ENCODE measurements around the gene ZDHHC19. TPM values are rescaled to one million over a fixed set of nuclear protein-coding genes. Genes with fewer than 3 reads are reported as not detected.

The ZDHHC19 gene
- total RNA-seq, result not detected

- H3K4me1 ChIP-seq, result no peaks in the 10 kb centered on the region
- 72 to 79% methylated on average over 18 to 23 of the region's 23 CpGs for WGBS, 2 donors
- no peaks in the 10 kb centered on the region for H3K36me3 ChIP-seq
- TF ChIP-seq CTCF (IDR thresholded peaks at IDR 0.05) (no peak), POLR2A (IDR thresholded peaks at IDR 0.05) (no peak)
- H3K27me3 ChIP-seq, result no peaks in the 10 kb centered on the region
- H3K27ac ChIP-seq, result no peak within 1 kb of the TSS
- no peak within 1 kb of the TSS for H3K4me3 ChIP-seq (replicated peaks in 1 of 3)
- no peak for DNase-seq
- intact Hi-C loops (cut with DNase I), result no loop called here
- H3K9me3 ChIP-seq, result no peaks in the 10 kb centered on the region
These were observed at the start of gene ZDHHC19 for GRCh38 chr3:196210673-196211556. Gene ZDHHC19, minus strand, starts transcription at chr3:196211400. Its CDS starts 85 bp downstream, at chr3:196211315.

GRCh38 chr3:196260784-196261183 is 49.6 kb upstream of the ZDHHC19 start:
- no peak overlapping the region for H3K27ac ChIP-seq
- H3K4me3 ChIP-seq (replicated peaks in 1 of 3), result no peak overlapping the region
- H3K36me3 ChIP-seq, result peaks cover 6 to 13% of the 10 kb centered on the region in 2 donors
- no peak for DNase-seq
- H3K9me3 ChIP-seq, result no peaks in the 10 kb centered on the region
- intact Hi-C loops (cut with DNase I), result no loop called here
- H3K4me1 ChIP-seq, result no peaks in the 10 kb centered on the region
- H3K27me3 ChIP-seq, result no peaks in the 10 kb centered on the region
- TF ChIP-seq POLR2A (IDR thresholded peaks at IDR 0.05), result no peak
- no peak for TF ChIP-seq CTCF (IDR thresholded peaks at IDR 0.05)
- WGBS, 2 donors, result 95 to 96% methylated on average over 4 of the region's 4 CpGs

GRCh38 chr3:196255776-196256175 is 44.6 kb upstream of the ZDHHC19 start:
- H3K27me3 ChIP-seq, result no peaks in the 10 kb centered on the region
- H3K4me1 ChIP-seq, result no peaks in the 10 kb centered on the region
- no peak overlapping the region for H3K4me3 ChIP-seq (replicated peaks in 1 of 3)
- no peak overlapping the region for H3K27ac ChIP-seq
- DNase-seq, result no peak
- intact Hi-C loops (cut with DNase I), result loop anchor here (10.0 kb wide), 2 partner anchors 59 to 269 kb away; partner anchors contain the start of gene DYNLT2B
- WGBS, 2 donors, result 89 to 97% methylated on average over 1 of the region's 1 CpG
- TF ChIP-seq POLR2A (IDR thresholded peaks at IDR 0.05) (no peak), CTCF (IDR thresholded peaks at IDR 0.05) (no peak)
- H3K36me3 ChIP-seq, result peaks cover 6 to 16% of the 10 kb centered on the region in 2 donors
- H3K9me3 ChIP-seq, result no peaks in the 10 kb centered on the region

- 78 to 87% methylated on average over 5 of the region's 5 CpGs for WGBS, 2 donors
- no peaks in the 10 kb centered on the region for H3K4me1 ChIP-seq
- no peaks in the 10 kb centered on the region for H3K9me3 ChIP-seq
- peaks cover 6 to 16% of the 10 kb centered on the region in 2 donors for H3K36me3 ChIP-seq
- H3K27ac ChIP-seq, result no peak overlapping the region
- intact Hi-C loops (cut with DNase I), result loop anchor here (10.0 kb wide), 2 partner anchors 60 to 270 kb away; partner anchors contain the start of gene DYNLT2B
- H3K27me3 ChIP-seq, result no peaks in the 10 kb centered on the region
- DNase-seq, result no peak
- no peak overlapping the region for H3K4me3 ChIP-seq (replicated peaks in 1 of 3)
- no peak for TF ChIP-seq CTCF (IDR thresholded peaks at IDR 0.05)
- no peak for TF ChIP-seq POLR2A (IDR thresholded peaks at IDR 0.05)
These were observed 43.4 kb upstream of the ZDHHC19 start for GRCh38 chr3:196254376-196255283.

All from thyroid gland (tissue), 4 donors.